Muscle of back (tissue), 11 donors: Measurements from ENCODE around the gene DDX17. TPM values are rescaled to one million over a fixed set of nuclear protein-coding genes. Genes with fewer than 3 reads are reported as not detected.
"Not testable (repeated sequence)": the region's sequence is repeated elsewhere in the genome, so short reads cannot be mapped to it uniquely, and the experiment has no call there.

Experiments used
- DNase-seq, 3 donors: peaks; one replicate each; pipeline versions ENCODE4 v3.0.0 to v3.0.0-alpha.2; 2013
- polyA plus RNA-seq, 10 donors: library from polyadenylated mRNA; unstranded; fragments of 120-200 nt; gene quantifications; one replicate each; pipeline ENCODE4 v1.2.1, GENCODE V29; 2013; ENCODE audit not compliant: insufficient read length in 10 of 10

The DDX17 gene
- polyA plus RNA-seq, 10 donors, result 253 to 478 (median 350) TPM

- no peak for DNase-seq
These were observed 8.2 kb downstream of the DDX17 start for GRCh38 chr22:38497869-38498268.

GRCh38 chr22:38494939-38495338, 11.2 kb downstream of the DDX17 start:
- DNase-seq, result no peak

- no peak for DNase-seq
These were observed 11.6 kb downstream of the DDX17 start for GRCh38 chr22:38494498-38494897.

GRCh38 chr22:38491707-38492348, 14.3 kb downstream of the DDX17 start:
- no peak for DNase-seq

- peak; percentile 39 to 61 (median 60) for DNase-seq
These were observed 15.2 kb downstream of the DDX17 start for GRCh38 chr22:38490915-38491314.

GRCh38 chr22:38490475-38490874, 15.6 kb downstream of the DDX17 start:
- no peak for DNase-seq

- DNase-seq, result peak in 1 of 3 donors; percentile 20
These were observed 16.5 kb downstream of the DDX17 start for GRCh38 chr22:38489561-38490145.

GRCh38 chr22:38489142-38489541, 17.0 kb downstream of the DDX17 start:
- DNase-seq, result no peak

- DNase-seq, result peak in 1 of 3 donors; percentile 11
These were observed 18.2 kb downstream of the DDX17 start for GRCh38 chr22:38487946-38488345.

GRCh38 chr22:38485783-38486182, 20.3 kb downstream of the DDX17 start:
- peak in 1 of 3 donors; percentile 23 for DNase-seq

- DNase-seq, result no peak
These were observed 21.9 kb downstream of the DDX17 start for GRCh38 chr22:38484244-38484643.

GRCh38 chr22:38482662-38483308, 23.3 kb downstream of the DDX17 start:
- no peak for DNase-seq

- peak in 1 of 3 donors; percentile 22 for DNase-seq
These were observed 24.2 kb downstream of the DDX17 start for GRCh38 chr22:38481871-38482332.

GRCh38 chr22:38481162-38481870, 24.8 kb downstream of the DDX17 start:
- DNase-seq, result peak in 1 of 3 donors; percentile 13

- DNase-seq, result no peak
These were observed 26.8 kb downstream of the DDX17 start for GRCh38 chr22:38479096-38479837.

- DNase-seq, result peak in 1 of 3 donors; percentile 7
These were observed 28.5 kb downstream of the DDX17 start for GRCh38 chr22:38477585-38477984.

- no peak for DNase-seq
These were observed 32.0 kb downstream of the DDX17 start for GRCh38 chr22:38474003-38474607.

- no peak for DNase-seq
These were observed 34.9 kb downstream of the DDX17 start for GRCh38 chr22:38471237-38471636.

GRCh38 chr22:38470179-38470578, 35.9 kb downstream of the DDX17 start:
- not testable (repeated sequence) for DNase-seq

GRCh38 chr22:38469306-38469781, 36.8 kb downstream of the DDX17 start:
- DNase-seq, result peak in 1 of 3 donors; percentile 16
